Activated T-cell treated with anti-CD3 and anti-CD28 coated beads for 48 hours (primary cell): ENCODE measurements around the gene PTCH1.

Experiments used
- DNase-seq: peaks from one replicate; pipeline ENCODE4 v3.0.0-alpha.2; 2020; ENCODE audit warnings: low read depth

The PTCH1 gene

GRCh38 chr9:95516734-95517558 lies at the start of gene PTCH1:
PTCH1 (minus strand) TSS chr9:95516971.
- DNase-seq = peak; percentile 27

GRCh38 chr9:95565982-95566381 lies 49.2 kb upstream of the PTCH1 start:
- no peak for DNase-seq

- no peak for DNase-seq
Observed at GRCh38 chr9:95561913-95562312, 45.1 kb upstream of the PTCH1 start.

GRCh38 chr9:95557142-95557541 lies 40.4 kb upstream of the PTCH1 start:
- DNase-seq = no peak

GRCh38 chr9:95556521-95556920 lies 39.8 kb upstream of the PTCH1 start:
- no peak for DNase-seq

GRCh38 chr9:95552814-95553546 lies 36.2 kb upstream of the PTCH1 start:
- no peak for DNase-seq

GRCh38 chr9:95552255-95552654 lies 35.5 kb upstream of the PTCH1 start:
- no peak for DNase-seq

GRCh38 chr9:95551406-95551805 lies 34.6 kb upstream of the PTCH1 start:
- DNase-seq = no peak

GRCh38 chr9:95545831-95546567 lies 29.2 kb upstream of the PTCH1 start:
- no peak for DNase-seq

- no peak for DNase-seq
Observed at GRCh38 chr9:95533996-95534680, 17.4 kb upstream of the PTCH1 start.

- no peak for DNase-seq
Observed at GRCh38 chr9:95529910-95530309, 13.1 kb upstream of the PTCH1 start.

- DNase-seq = no peak
Observed at GRCh38 chr9:95528908-95529502, 12.2 kb upstream of the PTCH1 start.

GRCh38 chr9:95522871-95523370 lies 6.2 kb upstream of the PTCH1 start:
- DNase-seq = no peak

GRCh38 chr9:95521699-95522098 lies 4.9 kb upstream of the PTCH1 start:
- DNase-seq = no peak

- DNase-seq = no peak
Observed at GRCh38 chr9:95517559-95518425, 1.0 kb upstream of the PTCH1 start.

- no peak for DNase-seq
Observed at GRCh38 chr9:95516221-95516733, 494 bp downstream of the PTCH1 start.

GRCh38 chr9:95515272-95516113 lies 1.3 kb downstream of the PTCH1 start:
- peak; percentile 34 for DNase-seq

- DNase-seq = no peak
Observed at GRCh38 chr9:95514342-95514741, 2.4 kb downstream of the PTCH1 start.

GRCh38 chr9:95513711-95514110 lies 3.1 kb downstream of the PTCH1 start:
- no peak for DNase-seq
